ENCODE measurements around the gene EHBP1L1. TPM values are rescaled to one million over a fixed set of nuclear protein-coding genes. Genes with fewer than 3 reads are reported as not detected.

EHBP1L1 gene
- total RNA-seq, 1 experiment from 2014 or later, result 8.7 TPM

- in situ Hi-C loops (cut with HindIII; ENCODE audit: low sequenced_read_pairs), result no loop called here
- DNase-seq (ENCODE audit: low spot score), result no peak
Observed at GRCh38 chr11:65640483-65641296, 64.8 kb downstream of the EHBP1L1 start.

GRCh38 chr11:65641297-65642013, 65.6 kb downstream of the EHBP1L1 start:
- in situ Hi-C loops (cut with HindIII; ENCODE audit: low sequenced_read_pairs), result no loop called here
- DNase-seq (ENCODE audit: low spot score), result no peak

Other genes starting within 250 kb of the EHBP1L1 start
- gene DPF2, start 242.2 kb upstream of the EHBP1L1 start, total RNA-seq (2014; rRNA removed; shearing (Covaris generic)), result 52.8 and 54.3 TPM in 2 replicates
- 0.12 and 1.9 TPM in 2 replicates for gene TIGD3, start 221.3 kb upstream of the EHBP1L1 start, total RNA-seq (2014; rRNA removed; shearing (Covaris generic))
- 1.1 TPM in 1 of 2 replicates, not detected in the other for gene SLC25A45, start 193.4 kb upstream of the EHBP1L1 start, total RNA-seq (2014; rRNA removed; shearing (Covaris generic))
- 31.1 and 40.1 TPM in 2 replicates for gene FRMD8, start 189.4 kb upstream of the EHBP1L1 start, total RNA-seq (2014; rRNA removed; shearing (Covaris generic))
- gene NEAT1, start 153.3 kb upstream of the EHBP1L1 start, total RNA-seq (2014; rRNA removed; shearing (Covaris generic)), result 4.4 and 12.4 TPM in 2 replicates
- gene MALAT1, start 77.0 kb upstream of the EHBP1L1 start, total RNA-seq (2014; rRNA removed; shearing (Covaris generic)), result 166 and 288 TPM in 2 replicates
- 77.6 and 80.4 TPM in 2 replicates for gene SCYL1, start 51.0 kb upstream of the EHBP1L1 start, total RNA-seq (2014; rRNA removed; shearing (Covaris generic))
- 32.5 and 53.2 TPM in 2 replicates for gene LTBP3, start 17.7 kb upstream of the EHBP1L1 start, total RNA-seq (2014; rRNA removed; shearing (Covaris generic))
- gene ZNRD2, start 5.6 kb upstream of the EHBP1L1 start, total RNA-seq (2014; rRNA removed; shearing (Covaris generic)), result 72.3 and 72.7 TPM in 2 replicates
- gene FAM89B, start 3.5 kb upstream of the EHBP1L1 start, total RNA-seq (2014; rRNA removed; shearing (Covaris generic)), result 28.1 and 58.6 TPM in 2 replicates
- 0.12 TPM in 1 of 2 replicates, not detected in the other for gene KCNK7, start 19.7 kb downstream of the EHBP1L1 start, total RNA-seq (2014; rRNA removed; shearing (Covaris generic))
- 32.6 and 34.3 TPM in 2 replicates for gene MAP3K11, start 38.2 kb downstream of the EHBP1L1 start, total RNA-seq (2014; rRNA removed; shearing (Covaris generic))
- 27.4 and 29.0 TPM in 2 replicates for gene PCNX3, start 39.7 kb downstream of the EHBP1L1 start, total RNA-seq (2014; rRNA removed; shearing (Covaris generic))
- gene SIPA1, start 62.0 kb downstream of the EHBP1L1 start, total RNA-seq (2014; rRNA removed; shearing (Covaris generic)), result 22.5 and 25.2 TPM in 2 replicates
- 29.7 and 38.0 TPM in 2 replicates for gene RELA, start 86.9 kb downstream of the EHBP1L1 start, total RNA-seq (2014; rRNA removed; shearing (Covaris generic))
- 66.3 and 71.4 TPM in 2 replicates for gene KAT5, start 136.2 kb downstream of the EHBP1L1 start, total RNA-seq (2014; rRNA removed; shearing (Covaris generic))
- gene RNASEH2C, start 144.7 kb downstream of the EHBP1L1 start, total RNA-seq (2014; rRNA removed; shearing (Covaris generic)), result 86.2 and 132 TPM in 2 replicates
- 15.7 and 20.6 TPM in 2 replicates for gene AP5B1, start 204.9 kb downstream of the EHBP1L1 start, total RNA-seq (2014; rRNA removed; shearing (Covaris generic))
- not detected in 2 replicates for gene OVOL1, start 211.0 kb downstream of the EHBP1L1 start, total RNA-seq (2014; rRNA removed; shearing (Covaris generic))